HCT116 (cell line): ENCODE measurements around the gene CENPB. TPM values are rescaled to one million over a fixed set of nuclear protein-coding genes. Genes with fewer than 3 reads are reported as not detected.
A peak's percentile ranks its signal among the peaks of the same experiment; 100 is the strongest.

Experiments used
- ATAC-seq: fragments of 200-7000 bp; cut with Tn5 transposase; 2 replicates; pipeline ENCODE4 v1.9.1; 2020; ENCODE audit warnings: mild to moderate bottlenecking, moderate library complexity
- BruUV-seq: library from RNA; stranded (reverse); fragments of 400-500 nt; replicated peaks from 2 replicates; lab custom pipeline; 2021; lab: Mats Ljungman, UMichigan
- CTCF ChIA-PET: fragments of 300-600 bp; sonication (Branson Sonifier 250); formaldehyde crosslinking; loops from one replicate; lab custom pipeline; 2021; ENCODE audit warnings: antibody characterized with exemption; lab: Charles Lee
- POLR2A ChIA-PET: fragments of 300-600, 350-600 bp; sonication (Branson Sonifier 250); formaldehyde crosslinking; loops from one replicate; lab custom pipeline; 2021; ENCODE audit warnings: antibody characterized with exemption; lab: Charles Lee
- RAD21 ChIA-PET, 2 experiments: fragments of 300-600 bp; sonication (Branson Sonifier 250); formaldehyde crosslinking; loops; one replicate each; lab custom pipeline; 2023; ENCODE audit warnings: low total read pairs in 2 of 2; ENCODE audit not compliant: uncharacterized antibody in 2 of 2, unreplicated experiment in 2 of 2, low non-redundant PET in 1 of 2; lab: Charles Lee
- DNase-seq: peaks from one replicate; pipeline ENCODE4 v3.0.0-alpha.2; 2010; ENCODE audit warnings: low read depth, low spot score
- H2AFZ ChIP-seq: fragments of 200-600 bp; shearing (Covaris generic), sonication (generic); 2 replicates; pipeline ENCODE4 v1.6.1; 2017; ENCODE audit warnings: low read depth, mixed run types, mixed read lengths, antibody characterized with exemption, low read length; ENCODE audit not compliant: poor library complexity, severe bottlenecking
- H3K27ac ChIP-seq: 2 replicates; pipeline ENCODE4 v1.5.1; 2012; ENCODE audit warnings: low read depth, low read length
- H3K27me3 ChIP-seq: fragments of 200-600 bp; sonication (generic); 2 replicates; pipeline ENCODE4 v1.6.1; 2016; ENCODE audit warnings: mixed run types, low read length, mixed read lengths; ENCODE audit not compliant: insufficient read depth
- H3K36me3 ChIP-seq, 2 experiments: fragments of 200-500 bp in 1 of 2; fragments of 200-600 bp in 1 of 2; sonication (Bioruptor generic) in 1 of 2; sonication (generic) in 1 of 2; 2 replicates each; pipeline versions ENCODE4 v1.5.1 to v1.6.1; 2014 to 2016; ENCODE audit warnings: low read length in 2 of 2, inconsistent platforms in 1 of 2, mixed read lengths in 1 of 2, mixed run types in 1 of 2; ENCODE audit not compliant: insufficient read depth in 2 of 2, control insufficient read depth in 1 of 2
- H3K4me1 ChIP-seq, 2 experiments: fragments of 200-600 bp in 1 of 2; sonication (generic) in 1 of 2; 2 replicates each; pipeline versions ENCODE4 v1.5.1 to v1.6.1; 2012 to 2017; ENCODE audit warnings: low read length in 2 of 2, inconsistent platforms in 1 of 2, mild to moderate bottlenecking in 1 of 2, mixed read lengths in 1 of 2, mixed run types in 1 of 2, moderate library complexity in 1 of 2; ENCODE audit not compliant: insufficient read depth in 2 of 2, control insufficient read depth in 1 of 2
- H3K4me2 ChIP-seq: fragments of 200-600 bp; sonication (generic); 2 replicates; pipeline ENCODE4 v1.6.1; 2017; ENCODE audit warnings: mixed run types, low read length, mixed read lengths
- H3K4me3 ChIP-seq, 2 experiments: fragments of 200-600 bp in 1 of 2; sonication (generic) in 1 of 2; replicated peaks in 1 of 2; 2 replicates each; pipeline ENCODE4 v1.5.1; 2011 to 2016; ENCODE audit warnings: low read length in 2 of 2, control low read depth in 1 of 2, low read depth in 1 of 2, mild to moderate bottlenecking in 1 of 2, mixed read lengths in 1 of 2, mixed run types in 1 of 2
- H3K79me2 ChIP-seq: fragments of 200-600 bp; sonication (generic); 2 replicates; pipeline ENCODE4 v1.6.1; 2017; ENCODE audit warnings: mild to moderate bottlenecking, mixed run types, low read length, moderate library complexity, mixed read lengths; ENCODE audit not compliant: insufficient read depth
- H3K9ac ChIP-seq: fragments of 200-600 bp; sonication (generic); 2 replicates; pipeline ENCODE4 v1.6.1; 2016; ENCODE audit warnings: low read length, mixed read lengths
- H3K9me2 ChIP-seq: fragments of 200-600 bp; sonication (generic), shearing (Covaris generic); 2 replicates; pipeline ENCODE4 v1.6.1; 2017; ENCODE audit warnings: mixed run types, mild to moderate bottlenecking, moderate library complexity; ENCODE audit not compliant: insufficient read depth
- H3K9me3 ChIP-seq, 2 experiments: fragments of 200-500 bp in 1 of 2; fragments of 200-600 bp in 1 of 2; sonication (Bioruptor generic) in 1 of 2; sonication (generic) in 1 of 2; 2 replicates each; pipeline ENCODE4 v1.6.1; 2014 to 2017; ENCODE audit warnings: low read length in 2 of 2, mixed read lengths in 2 of 2, inconsistent platforms in 1 of 2, low read depth in 1 of 2, mild to moderate bottlenecking in 1 of 2, mixed run types in 1 of 2, moderate library complexity in 1 of 2; ENCODE audit not compliant: control insufficient read depth in 1 of 2, insufficient read depth in 1 of 2
- H4K20me1 ChIP-seq: fragments of 200-600 bp; sonication (generic), shearing (Covaris generic); 2 replicates; pipeline ENCODE4 v1.6.1; 2017; ENCODE audit warnings: mixed run types, mild to moderate bottlenecking, moderate library complexity; ENCODE audit not compliant: insufficient read depth
- EZH2phosphoT487 ChIP-seq: fragments of 200-600 bp; IDR thresholded peaks from 2 replicates; pipeline ENCODE4 v1.6.1; 2018; ENCODE audit warnings: antibody characterized with exemption, borderline replicate concordance
- JUND ChIP-seq: IDR thresholded peaks from 2 replicates; pipeline ENCODE4 v1.6.1; 2012
- POLR2A ChIP-seq: IDR thresholded peaks from 2 replicates; pipeline ENCODE4 v1.7.0; 2011; ENCODE audit warnings: borderline replicate concordance; ENCODE audit not compliant: insufficient read depth, insufficient read length; ENCODE audit errors: extremely low read depth
- RAD21 ChIP-seq: IDR thresholded peaks from 2 replicates; pipeline ENCODE4 v1.6.1; 2012; ENCODE audit warnings: low read depth, mild to moderate bottlenecking
- SIN3A ChIP-seq: IDR thresholded peaks from 2 replicates; pipeline ENCODE4 v1.6.1; 2012; ENCODE audit warnings: low read depth
- ZFX ChIP-seq: fragments of 450-650 bp; IDR thresholded peaks from 2 replicates; pipeline ENCODE4 v1.6.1; 2017
- intact Hi-C: fragments of 100-400 bp; cut with micrococcal nuclease; formaldehyde crosslinking; loops from 2 replicates; pipeline ENCODE4 v1.10.0; 2022
- total RNA-seq: library from RNA; stranded (reverse); gene quantifications from one replicate; pipeline ENCODE4 v1.2.1, GENCODE V29; 2021; ENCODE audit not compliant: unreplicated experiment
- TF ChIP-seq, protein P1 (sequence below), 3 experiments: fragments of 200-600 bp in 1 of 3; sonication (generic) in 1 of 3; IDR thresholded peaks in 2 of 3; conservative IDR thresholded peaks in 1 of 3; 2 replicates each; pipeline ENCODE4 v1.5.1; 2012 to 2017; ENCODE audit warnings: low read depth in 2 of 3, low read length in 2 of 3, antibody characterized with exemption in 1 of 3, borderline replicate concordance in 1 of 3, control low read depth in 1 of 3, mild to moderate bottlenecking in 1 of 3, mixed read lengths in 1 of 3, mixed run types in 1 of 3, moderate library complexity in 1 of 3; ENCODE audit not compliant: insufficient read depth in 1 of 3

CENPB gene
- total RNA-seq, 1 experiment from 2014 or later = 67.2 TPM

DNA sequence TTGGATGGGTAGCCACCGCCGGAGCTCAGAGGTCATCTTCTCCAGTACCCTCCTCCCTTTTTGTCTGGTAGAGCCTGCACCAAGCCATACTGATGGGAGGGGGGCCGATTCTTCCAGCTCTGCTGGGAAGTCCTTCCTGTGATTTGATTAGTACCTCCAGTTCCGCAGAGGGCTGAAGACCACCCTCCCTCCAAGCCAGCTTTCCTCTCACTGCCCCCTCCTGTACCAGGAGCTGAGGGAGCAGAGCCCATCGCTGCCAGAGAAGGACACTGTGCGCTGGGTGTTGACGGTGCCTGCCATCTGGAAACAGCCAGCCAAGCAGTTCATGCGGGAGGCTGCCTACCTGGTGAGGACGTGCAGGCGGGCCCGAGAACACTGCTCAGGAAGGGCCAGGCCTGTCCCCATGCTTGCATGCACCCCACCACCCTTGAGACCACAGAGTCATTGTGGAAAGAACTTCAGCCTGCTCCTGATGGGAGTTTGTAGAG is 40.8 kb downstream of the CENPB start:
- Histone ChIP-seq H3K27ac (no peak overlapping the region), H3K4me1 (peaks cover 9 to 23% of the 10 kb centered on the region in 2 experiments), H3K27me3 (no peaks in the 10 kb centered on the region), H2AFZ (no peak overlapping the region), H4K20me1 (no peaks in the 10 kb centered on the region), H3K9me3 (no peaks in the 10 kb centered on the region), H3K9ac (no peak overlapping the region), H3K36me3 (no peaks in the 10 kb centered on the region; a peak in 1 of 4 replicates), H3K4me2 (peak overlapping the region; percentile 88; the same call in 1 of the 2 replicates), H3K9me2 (no peaks in the 10 kb centered on the region), H3K4me3 (no peak overlapping the region), H3K79me2 (no peaks in the 10 kb centered on the region)
- no peak for ATAC-seq
- POLR2A ChIA-PET = interaction anchor here (0.9 kb wide), 1 partner anchor 22 kb away, joined by 4 read pairs; the partner anchor contains the start of gene ADISSP
- TF ChIP-seq SIN3A = no peak
- TF ChIP-seq RAD21 = no peak
- no peak for TF ChIP-seq EZH2phosphoT487
- TF ChIP-seq ZFX = no peak
- intact Hi-C loops = loop anchor here (2.0 kb wide), 1 partner anchor 69 kb away; no protein-coding TSS in a partner anchor
- no peak for DNase-seq
- CTCF ChIA-PET = interaction anchor here (0.9 to 1.8 kb wide), 5 partner anchors 9 to 268 kb away, joined by 3 to 13 read pairs (median 5); no protein-coding TSS in a partner anchor
- BruUV-seq = no TSS peak
- RAD21 ChIA-PET = interaction anchor here in 1 of 2 experiments (1.0 kb wide), 1 partner anchor 30 kb away, joined by 3 read pairs; no protein-coding TSS in a partner anchor

DNA sequence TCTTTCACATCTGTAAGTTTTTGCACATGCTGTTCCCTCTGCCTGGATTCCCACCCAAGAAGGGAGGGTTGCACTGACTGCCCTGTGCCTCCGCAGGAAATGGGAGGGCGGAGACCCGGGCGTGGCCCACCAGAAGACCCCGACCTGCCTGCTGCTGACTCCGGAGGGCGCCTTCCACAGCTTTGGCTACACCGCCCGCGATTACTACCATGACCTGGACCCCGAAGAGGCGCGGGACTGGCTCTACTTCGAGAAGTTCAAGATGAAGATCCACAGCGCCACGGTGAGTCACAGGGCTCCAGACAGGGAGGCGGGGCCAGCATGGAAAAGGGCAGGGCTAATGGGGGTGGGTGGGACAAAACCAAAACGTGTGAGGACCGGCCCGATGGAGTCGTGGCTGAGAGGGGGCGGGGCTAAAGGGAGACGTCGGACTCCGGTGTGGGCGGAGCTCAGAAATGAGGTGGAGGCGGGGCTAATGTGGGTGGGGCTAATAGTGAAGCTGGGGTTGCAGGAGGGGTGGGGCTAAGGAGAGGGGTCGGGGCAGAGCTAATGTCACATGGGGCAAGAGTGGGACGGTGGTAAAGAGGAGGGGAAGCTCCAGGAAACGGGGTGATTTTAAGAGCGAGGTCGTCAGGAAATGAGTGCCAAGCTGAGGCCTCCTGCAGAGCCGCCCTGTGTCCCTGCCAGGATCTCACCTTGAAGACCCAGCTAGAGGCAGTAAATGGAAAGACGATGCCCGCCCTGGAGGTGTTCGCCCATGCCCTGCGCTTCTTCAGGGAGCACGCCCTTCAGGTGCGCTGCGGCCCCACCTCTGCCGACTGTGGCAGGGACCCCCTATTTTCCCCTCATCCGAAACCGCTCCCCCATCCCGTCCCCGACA is 41.5 kb downstream of the CENPB start:
- peaks cover 9 to 20% of the 10 kb centered on the region in 2 experiments for H3K4me1 ChIP-seq
- peak; percentile 88 for DNase-seq
- BruUV-seq = no TSS peak
- RAD21 ChIA-PET = interaction anchor here in 1 of 2 experiments (1.0 kb wide), 1 partner anchor 29 kb away, joined by 3 read pairs; no protein-coding TSS in a partner anchor
- peak; percentile 90 for ATAC-seq
- H3K27ac ChIP-seq = peak overlapping the region; percentile 21; the same call in 1 of the 2 replicates
- H3K9ac ChIP-seq = peak overlapping the region; percentile 38; the same call in 1 of the 2 replicates
- H3K9me2 ChIP-seq = no peaks in the 10 kb centered on the region
- H3K4me3 ChIP-seq = peak overlapping the region; percentile 15 to 52
- no peaks in the 10 kb centered on the region for H4K20me1 ChIP-seq
- CTCF ChIA-PET = interaction anchor here (0.8 to 1.8 kb wide), 6 partner anchors 8 to 269 kb away, joined by 3 to 13 read pairs (median 4); no protein-coding TSS in a partner anchor
- no peaks in the 10 kb centered on the region for H3K79me2 ChIP-seq
- H2AFZ ChIP-seq = peak overlapping the region; percentile 52
- H3K4me2 ChIP-seq = peak overlapping the region; percentile 88
- no peak for TF ChIP-seq ZFX
- 0 out of 2 replicates have a peak, but pooled peaks have one; percentile 15 for TF ChIP-seq JUND
- TF ChIP-seq, protein P1, sequence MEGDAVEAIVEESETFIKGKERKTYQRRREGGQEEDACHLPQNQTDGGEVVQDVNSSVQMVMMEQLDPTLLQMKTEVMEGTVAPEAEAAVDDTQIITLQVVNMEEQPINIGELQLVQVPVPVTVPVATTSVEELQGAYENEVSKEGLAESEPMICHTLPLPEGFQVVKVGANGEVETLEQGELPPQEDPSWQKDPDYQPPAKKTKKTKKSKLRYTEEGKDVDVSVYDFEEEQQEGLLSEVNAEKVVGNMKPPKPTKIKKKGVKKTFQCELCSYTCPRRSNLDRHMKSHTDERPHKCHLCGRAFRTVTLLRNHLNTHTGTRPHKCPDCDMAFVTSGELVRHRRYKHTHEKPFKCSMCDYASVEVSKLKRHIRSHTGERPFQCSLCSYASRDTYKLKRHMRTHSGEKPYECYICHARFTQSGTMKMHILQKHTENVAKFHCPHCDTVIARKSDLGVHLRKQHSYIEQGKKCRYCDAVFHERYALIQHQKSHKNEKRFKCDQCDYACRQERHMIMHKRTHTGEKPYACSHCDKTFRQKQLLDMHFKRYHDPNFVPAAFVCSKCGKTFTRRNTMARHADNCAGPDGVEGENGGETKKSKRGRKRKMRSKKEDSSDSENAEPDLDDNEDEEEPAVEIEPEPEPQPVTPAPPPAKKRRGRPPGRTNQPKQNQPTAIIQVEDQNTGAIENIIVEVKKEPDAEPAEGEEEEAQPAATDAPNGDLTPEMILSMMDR (IDR thresholded peaks at IDR 0.05 in 2 of 3, conservative IDR thresholded peaks at IDR 0.05 in 1 of 3; ENCODE audit: borderline replicate concordance in 1 of 3, insufficient read depth in 1 of 3, low read depth in 2 of 3, low read length in 2 of 3) = 0 out of 6 replicates have a peak, but pooled peaks of 1 of the 3 experiments have one; percentile 3
- TF ChIP-seq POLR2A = no peak
- POLR2A ChIA-PET = interaction anchor here (0.9 kb wide), 1 partner anchor 23 kb away, joined by 4 read pairs; the partner anchor contains the start of gene ADISSP
- intact Hi-C loops = loop anchor here (2.0 kb wide), 1 partner anchor 68 kb away; no protein-coding TSS in a partner anchor
- H3K36me3 ChIP-seq = no peaks in the 10 kb centered on the region
- H3K27me3 ChIP-seq = no peaks in the 10 kb centered on the region
- H3K9me3 ChIP-seq = no peaks in the 10 kb centered on the region
